WERI-Rb-1 (cell line): ENCODE results near the gene DDX24.

Experiments used
- DNase-seq: peaks from one replicate; pipeline ENCODE4 v3.0.0-alpha.2; 2020
- H3K27ac ChIP-seq: fragments of 250-450 bp; sonication (Bioruptor Pico); 2 replicates; pipeline ENCODE4 v1.5.1; 2020; ENCODE audit warnings: mild to moderate bottlenecking, moderate library complexity
- H3K27me3 ChIP-seq: fragments of 250-450 bp; sonication (Bioruptor Pico); 2 replicates; pipeline ENCODE4 v1.5.1; 2021; ENCODE audit warnings: mild to moderate bottlenecking, low read depth, moderate library complexity; ENCODE audit not compliant: insufficient read depth, severe bottlenecking
- H3K36me3 ChIP-seq: fragments of 250-450 bp; sonication (Bioruptor Pico); 2 replicates; pipeline ENCODE4 v1.5.1; 2020; ENCODE audit warnings: mild to moderate bottlenecking, moderate library complexity
- H3K4me3 ChIP-seq: 2 replicates; pipeline ENCODE4 v1.5.1; 2011; ENCODE audit warnings: low read depth, mild to moderate bottlenecking, control low read depth, low read length
- H3K9me3 ChIP-seq: fragments of 250-450 bp; sonication (Bioruptor Pico); 2 replicates; pipeline ENCODE4 v1.5.1; 2021; ENCODE audit warnings: mild to moderate bottlenecking, moderate library complexity; ENCODE audit not compliant: severe bottlenecking
- TF ChIP-seq, protein P1 (sequence below): IDR thresholded peaks from 2 replicates; pipeline ENCODE4 v1.5.1; 2011; ENCODE audit warnings: low read depth, mild to moderate bottlenecking, control low read depth, inconsistent platforms, low read length

DDX24 gene

DNA sequence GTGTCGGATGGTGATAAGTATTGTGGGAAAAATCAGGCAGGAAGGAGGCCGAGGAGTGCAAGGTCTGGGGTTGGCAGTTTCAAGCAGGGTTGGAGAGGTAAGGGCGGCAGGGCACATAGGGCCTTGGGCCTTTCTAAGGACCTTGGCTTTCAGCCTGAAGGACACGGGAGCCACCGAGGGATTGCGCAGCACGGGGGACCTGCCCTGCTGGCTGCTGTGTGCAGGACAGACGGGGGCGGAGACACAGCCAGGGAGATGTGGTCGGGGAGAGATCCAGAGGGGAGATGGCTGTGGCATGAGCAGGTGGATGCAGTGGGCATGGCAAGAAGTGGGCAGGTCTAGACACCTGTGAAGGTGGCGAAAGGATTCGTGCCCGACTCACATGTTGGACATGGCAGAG lies 40.2 kb downstream of the DDX24 start:
- H3K27me3 ChIP-seq: no peaks in the 10 kb centered on the region
- no peak overlapping the region for H3K27ac ChIP-seq
- H3K9me3 ChIP-seq: no peaks in the 10 kb centered on the region
- no peak overlapping the region for H3K4me3 ChIP-seq
- peaks cover 26% of the 10 kb centered on the region for H3K36me3 ChIP-seq
- TF ChIP-seq, protein P1, sequence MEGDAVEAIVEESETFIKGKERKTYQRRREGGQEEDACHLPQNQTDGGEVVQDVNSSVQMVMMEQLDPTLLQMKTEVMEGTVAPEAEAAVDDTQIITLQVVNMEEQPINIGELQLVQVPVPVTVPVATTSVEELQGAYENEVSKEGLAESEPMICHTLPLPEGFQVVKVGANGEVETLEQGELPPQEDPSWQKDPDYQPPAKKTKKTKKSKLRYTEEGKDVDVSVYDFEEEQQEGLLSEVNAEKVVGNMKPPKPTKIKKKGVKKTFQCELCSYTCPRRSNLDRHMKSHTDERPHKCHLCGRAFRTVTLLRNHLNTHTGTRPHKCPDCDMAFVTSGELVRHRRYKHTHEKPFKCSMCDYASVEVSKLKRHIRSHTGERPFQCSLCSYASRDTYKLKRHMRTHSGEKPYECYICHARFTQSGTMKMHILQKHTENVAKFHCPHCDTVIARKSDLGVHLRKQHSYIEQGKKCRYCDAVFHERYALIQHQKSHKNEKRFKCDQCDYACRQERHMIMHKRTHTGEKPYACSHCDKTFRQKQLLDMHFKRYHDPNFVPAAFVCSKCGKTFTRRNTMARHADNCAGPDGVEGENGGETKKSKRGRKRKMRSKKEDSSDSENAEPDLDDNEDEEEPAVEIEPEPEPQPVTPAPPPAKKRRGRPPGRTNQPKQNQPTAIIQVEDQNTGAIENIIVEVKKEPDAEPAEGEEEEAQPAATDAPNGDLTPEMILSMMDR: no peak
- no peak for DNase-seq

DNA sequence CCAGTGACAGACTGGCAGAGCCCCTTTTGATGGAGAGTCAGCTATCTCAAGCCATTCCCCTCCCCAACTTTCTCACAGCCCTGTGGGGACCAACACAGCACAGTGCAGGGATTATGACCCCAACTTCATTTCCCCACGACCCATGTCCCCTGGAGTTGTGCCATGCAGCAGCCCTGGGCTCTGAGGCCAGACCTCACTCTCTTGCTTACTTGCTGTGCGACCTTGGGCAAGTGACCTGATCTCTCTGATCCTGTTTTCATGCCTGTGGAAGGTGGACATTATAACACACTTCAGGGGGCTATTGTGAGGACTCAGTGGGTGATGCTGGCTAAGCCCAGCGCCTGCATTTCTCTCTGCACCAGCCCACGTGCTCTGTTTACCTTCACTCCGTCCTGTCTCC lies 40.8 kb downstream of the DDX24 start:
- H3K27ac ChIP-seq: no peak overlapping the region
- TF ChIP-seq, protein P1: no peak

DNA sequence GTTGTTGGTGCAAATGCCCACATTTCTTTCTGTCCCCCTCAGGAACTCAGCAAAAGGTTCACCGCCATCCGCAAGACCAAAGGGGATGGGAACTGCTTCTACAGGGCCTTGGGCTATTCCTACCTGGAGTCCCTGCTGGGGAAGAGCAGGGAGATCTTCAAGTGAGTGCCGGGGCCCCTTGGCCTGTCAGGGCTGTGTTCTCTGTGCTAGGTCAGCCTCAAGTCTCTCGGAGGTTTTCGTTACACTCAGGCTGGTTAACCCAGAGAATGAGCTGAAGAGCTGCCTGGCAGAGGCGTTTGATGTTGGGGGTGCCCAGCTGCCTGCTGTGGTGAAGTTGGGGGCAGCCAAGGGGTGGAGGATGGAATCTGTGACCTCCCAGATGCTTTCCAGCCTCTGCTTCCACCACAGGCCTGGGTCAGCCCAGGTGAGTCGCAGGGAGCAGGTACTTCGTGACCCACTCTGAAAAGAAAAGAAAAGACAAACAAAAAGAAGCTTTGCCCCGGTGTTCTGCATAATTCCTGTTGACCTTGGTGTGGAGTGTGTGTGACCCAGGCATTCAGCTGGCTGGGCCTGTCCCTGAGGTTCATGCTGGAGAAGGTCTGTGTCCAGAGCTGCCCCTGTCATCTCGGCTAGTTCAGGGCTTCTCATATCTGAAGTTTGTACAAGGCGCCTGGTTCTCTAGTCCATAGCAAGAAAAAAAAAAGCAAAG lies 41.9 kb downstream of the DDX24 start:
- Histone ChIP-seq H3K27ac (no peak overlapping the region), H3K9me3 (peaks cover 6% of the 10 kb centered on the region), H3K4me3 (no peak overlapping the region), H3K27me3 (no peaks in the 10 kb centered on the region), H3K36me3 (peaks cover 9% of the 10 kb centered on the region)
- DNase-seq: no peak
- TF ChIP-seq, protein P1: no peak

More for the DNA sequence above, 40.8 kb downstream of the DDX24 start:
- no peak overlapping the region for H3K4me3 ChIP-seq
- no peaks in the 10 kb centered on the region for H3K27me3 ChIP-seq
- no peaks in the 10 kb centered on the region for H3K9me3 ChIP-seq
- no peak for DNase-seq
- H3K36me3 ChIP-seq: peaks cover 21% of the 10 kb centered on the region

DNA sequence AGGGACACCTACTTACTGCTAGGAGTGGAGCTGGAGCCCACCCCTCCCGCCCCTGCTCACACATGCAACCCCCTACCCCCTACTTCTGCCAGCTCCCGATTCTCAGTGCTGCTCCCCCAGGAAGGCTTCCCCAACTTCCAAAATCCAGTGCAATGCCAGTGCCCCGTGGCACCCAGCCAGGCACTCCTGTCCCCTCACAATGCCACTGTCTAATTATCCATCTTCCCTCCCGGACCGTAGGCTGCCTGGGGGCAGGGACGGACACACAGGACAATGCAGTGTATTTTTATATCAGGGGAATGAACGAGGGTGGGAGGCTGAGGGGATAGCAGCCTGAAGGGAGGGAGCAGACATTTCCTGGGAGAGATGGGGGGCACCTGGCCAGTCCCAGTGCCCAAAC lies 42.5 kb downstream of the DDX24 start:
- H3K27me3 ChIP-seq: no peaks in the 10 kb centered on the region
- TF ChIP-seq, protein P1: no peak
- H3K36me3 ChIP-seq: peaks cover 3% of the 10 kb centered on the region
- no peak for DNase-seq
- no peak overlapping the region for H3K27ac ChIP-seq
- H3K9me3 ChIP-seq: peaks cover 6% of the 10 kb centered on the region
- H3K4me3 ChIP-seq: no peak overlapping the region

DNA sequence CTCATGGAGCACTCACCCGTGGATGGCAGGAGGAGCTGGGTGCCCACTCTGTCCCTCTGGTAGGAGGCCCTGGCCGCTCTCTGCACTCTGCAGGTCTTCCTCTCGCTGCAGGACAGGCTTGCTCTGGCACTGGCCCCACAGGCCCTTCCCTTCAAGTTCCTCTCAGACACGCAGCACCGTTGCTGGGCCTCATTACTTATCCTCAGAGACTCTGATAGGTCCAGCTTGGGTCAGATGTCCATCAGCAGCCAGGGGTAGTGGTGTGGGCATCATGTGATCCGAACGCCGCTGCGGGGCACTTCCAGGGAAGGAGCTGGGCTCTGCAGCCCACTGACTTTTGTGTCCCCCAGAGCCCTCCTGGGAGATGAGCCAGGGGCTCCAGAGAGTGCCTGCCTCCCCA lies 43.0 kb downstream of the DDX24 start:
- H3K36me3 ChIP-seq: no peaks in the 10 kb centered on the region; the same call in 1 of the 2 replicates
- no peak for DNase-seq
- peaks cover 6% of the 10 kb centered on the region for H3K9me3 ChIP-seq
- TF ChIP-seq, protein P1: no peak
- H3K27me3 ChIP-seq: no peaks in the 10 kb centered on the region
- H3K4me3 ChIP-seq: no peak overlapping the region
- H3K27ac ChIP-seq: no peak overlapping the region
